Forelimb muscle (tissue), 1 donor: ENCODE data around the gene MED31. TPM values are rescaled to one million over a fixed set of nuclear protein-coding genes. Genes with fewer than 3 reads are reported as not detected.
"Not testable (repeated sequence)": the region's sequence is repeated elsewhere in the genome, so short reads cannot be mapped to it uniquely, and the experiment has no call there.

Source experiments
- DNase-seq: peaks from one replicate; pipeline ENCODE4 v3.0.0-alpha.2; 2013; ENCODE audit warnings: low read depth
- polyA plus RNA-seq: library from polyadenylated mRNA; unstranded; fragments of 120-200 nt; gene quantifications from one replicate; pipeline ENCODE4 v1.2.1, GENCODE V29; 2013; ENCODE audit not compliant: insufficient read length

The MED31 gene
- polyA plus RNA-seq, 1 donor: 12.2 TPM

- no peak for DNase-seq
These were observed 25.9 kb upstream of the MED31 start for GRCh38 chr17:6677158-6677831.

- DNase-seq: no peak
These were observed 25.4 kb upstream of the MED31 start for GRCh38 chr17:6676802-6677157.

- no peak for DNase-seq
These were observed 23.9 kb upstream of the MED31 start for GRCh38 chr17:6675201-6675825.

- DNase-seq: no peak
These were observed 23.2 kb upstream of the MED31 start for GRCh38 chr17:6674586-6674985.

- DNase-seq: no peak
These were observed 20.0 kb upstream of the MED31 start for GRCh38 chr17:6671431-6671830.

GRCh38 chr17:6670999-6671398 lies 19.6 kb upstream of the MED31 start:
- no peak for DNase-seq

- DNase-seq: no peak
These were observed 19.2 kb upstream of the MED31 start for GRCh38 chr17:6670571-6670970.

GRCh38 chr17:6669479-6670212 lies 18.2 kb upstream of the MED31 start:
- no peak for DNase-seq

- no peak for DNase-seq
These were observed 17.5 kb upstream of the MED31 start for GRCh38 chr17:6668727-6669425.

- DNase-seq: no peak
These were observed 16.8 kb upstream of the MED31 start for GRCh38 chr17:6668219-6668618.

- no peak for DNase-seq
These were observed 16.1 kb upstream of the MED31 start for GRCh38 chr17:6667516-6667915.

- DNase-seq: no peak
These were observed 15.2 kb upstream of the MED31 start for GRCh38 chr17:6666557-6666956.

- peak; percentile 59 for DNase-seq
These were observed 14.7 kb upstream of the MED31 start for GRCh38 chr17:6666077-6666521.

GRCh38 chr17:6663200-6663599 lies 11.8 kb upstream of the MED31 start:
- not testable (repeated sequence) for DNase-seq

GRCh38 chr17:6661464-6661848 lies 10.1 kb upstream of the MED31 start:
- no peak for DNase-seq

- no peak for DNase-seq
These were observed 9.5 kb upstream of the MED31 start for GRCh38 chr17:6660805-6661463.

- DNase-seq: no peak
These were observed 8.7 kb upstream of the MED31 start for GRCh38 chr17:6660101-6660500.

- DNase-seq: not testable (repeated sequence)
These were observed 7.0 kb upstream of the MED31 start for GRCh38 chr17:6658411-6658810.

- DNase-seq: no peak
These were observed 6.4 kb upstream of the MED31 start for GRCh38 chr17:6657633-6658287.

- DNase-seq: not testable (repeated sequence)
These were observed 5.6 kb upstream of the MED31 start for GRCh38 chr17:6656797-6657632.
